GM19467 (cell line): ENCODE measurements around the gene TBCD.

Source experiments
- ATAC-seq: cut with Tn5 transposase; IDR thresholded peaks from one replicate; pipeline ENCODE4 v1.9.1; 2021; ENCODE audit warnings: mild to moderate bottlenecking, moderate library complexity; ENCODE audit not compliant: unreplicated experiment

The TBCD gene

GRCh38 chr17:82881900-82882714, 130.2 kb downstream of the TBCD start:
- no peak for ATAC-seq

- no peak for ATAC-seq
Measured at GRCh38 chr17:82882715-82883418, 131.0 kb downstream of the TBCD start.

DNA sequence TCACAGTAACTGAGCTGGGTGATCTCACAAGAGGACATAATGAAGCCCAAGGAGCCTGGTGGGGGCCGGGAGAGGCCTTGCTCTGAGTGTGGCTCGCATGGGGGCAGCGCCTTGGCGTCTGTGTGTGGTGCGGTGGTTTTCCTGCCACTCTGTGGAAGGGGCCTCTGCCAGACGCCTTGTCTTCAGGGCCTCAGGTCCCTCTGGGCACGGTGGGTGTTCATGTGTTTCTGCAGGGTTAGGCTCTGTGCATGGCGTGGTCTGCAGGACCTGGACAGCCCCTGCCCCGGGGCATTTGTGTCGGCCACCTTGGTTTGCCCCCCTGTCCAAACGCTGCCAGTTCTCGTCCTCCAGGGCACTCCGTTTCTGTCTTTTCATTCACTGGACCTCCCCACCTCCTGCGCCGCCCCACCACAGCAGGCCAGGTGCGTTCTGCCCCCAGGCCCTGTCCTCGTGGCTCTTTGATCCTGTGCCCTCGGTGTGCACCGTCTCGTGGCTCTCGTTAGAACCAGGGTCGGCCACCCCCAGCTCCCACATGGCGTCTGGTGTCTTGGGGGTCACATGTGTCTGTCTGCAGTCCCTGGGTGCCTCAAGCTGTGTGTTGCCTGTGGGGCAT, 131.7 kb downstream of the TBCD start:
- no peak for ATAC-seq

GRCh38 chr17:82884341-82884969, 132.6 kb downstream of the TBCD start:
- ATAC-seq, result no peak

GRCh38 chr17:82884970-82885353, 133.1 kb downstream of the TBCD start:
- no peak for ATAC-seq

DNA sequence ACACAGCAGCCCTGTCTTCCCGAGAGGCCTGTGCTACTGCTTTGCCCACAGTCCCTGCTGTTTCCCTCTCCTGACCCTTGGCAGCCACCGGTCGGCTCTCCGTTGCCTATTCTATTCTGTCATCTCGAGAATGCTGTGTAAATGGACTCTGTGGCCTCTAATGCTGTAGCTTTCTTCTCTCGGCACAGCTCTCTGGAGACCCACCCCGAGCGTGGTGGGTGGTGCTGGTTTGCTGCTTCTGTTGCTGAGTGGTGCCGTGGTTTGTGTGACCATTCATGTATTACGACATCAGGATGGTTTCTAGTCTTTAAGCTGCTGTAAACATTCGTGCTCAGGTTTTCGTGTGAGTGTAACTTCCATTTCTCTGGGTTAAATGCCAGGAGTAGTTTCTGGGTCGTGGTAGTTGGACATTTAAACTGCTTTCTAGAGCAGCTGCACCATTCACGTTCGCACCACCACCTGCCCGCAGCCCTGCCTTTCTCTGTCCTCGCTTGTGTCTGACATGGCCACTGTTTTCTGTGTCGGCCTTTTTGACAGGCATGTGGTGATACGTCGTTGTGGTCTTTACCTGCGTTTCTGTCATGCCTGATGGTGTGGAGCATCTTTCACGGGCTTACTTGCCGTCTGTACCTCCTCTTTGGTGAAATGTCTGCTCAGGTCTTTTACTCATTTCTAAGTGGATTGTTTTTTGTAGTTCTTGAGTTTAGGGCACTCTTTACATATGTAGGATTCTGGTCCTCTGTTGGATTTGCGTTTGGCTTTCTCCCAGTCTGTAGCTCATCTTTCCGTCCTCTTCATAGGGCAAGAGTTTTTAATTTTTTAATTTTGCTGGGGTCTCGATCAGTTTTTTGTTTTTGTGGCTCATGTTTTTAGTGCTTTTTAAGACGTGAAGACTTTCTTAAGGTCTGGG, 135.6 kb downstream of the TBCD start:
- no peak for ATAC-seq

DNA sequence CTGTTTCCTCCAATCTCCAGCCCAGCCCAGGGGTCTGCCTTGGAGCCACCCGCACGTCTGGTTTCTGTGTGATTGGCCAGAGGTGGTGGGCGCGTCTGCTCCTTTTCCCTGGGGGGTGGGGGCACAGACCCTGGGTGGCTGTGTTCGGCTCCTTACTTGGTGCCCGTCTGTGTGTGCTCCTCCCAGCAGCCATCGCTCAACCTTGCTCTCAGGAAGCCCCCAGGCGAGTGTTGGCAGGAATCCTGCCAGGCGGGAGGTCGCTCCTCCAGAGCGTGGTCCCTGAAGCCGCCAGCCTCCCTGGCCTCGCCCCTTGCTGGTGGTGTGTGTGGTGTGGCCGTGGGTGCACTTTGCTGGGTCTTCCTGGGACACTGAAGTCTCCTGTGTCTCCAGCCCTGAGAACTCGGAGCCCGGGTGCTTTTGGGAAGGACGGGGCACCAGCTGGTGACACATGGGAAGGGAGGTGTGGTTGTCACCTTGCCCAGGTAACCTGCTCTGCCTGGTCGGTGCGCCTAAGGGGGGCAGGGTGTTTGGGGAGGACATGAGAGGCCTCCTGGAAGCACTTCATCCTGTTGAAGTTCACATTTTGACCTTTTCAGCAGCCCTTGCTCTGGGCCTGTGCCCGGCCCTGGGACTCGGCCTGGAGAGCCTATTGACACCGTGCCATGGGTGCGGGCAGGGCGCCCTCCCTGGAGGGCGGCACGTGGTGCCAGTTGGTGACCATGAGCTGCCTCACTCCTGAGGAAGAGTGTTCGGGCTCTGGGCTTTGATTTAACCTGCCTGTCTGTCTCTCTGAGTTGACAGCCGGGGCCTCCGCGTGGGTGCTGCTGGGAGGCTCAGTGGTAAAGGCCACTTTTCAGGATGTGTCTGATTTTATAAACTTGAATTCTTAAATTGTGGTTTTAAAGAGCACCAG, 137.0 kb downstream of the TBCD start:
- no peak for ATAC-seq

DNA sequence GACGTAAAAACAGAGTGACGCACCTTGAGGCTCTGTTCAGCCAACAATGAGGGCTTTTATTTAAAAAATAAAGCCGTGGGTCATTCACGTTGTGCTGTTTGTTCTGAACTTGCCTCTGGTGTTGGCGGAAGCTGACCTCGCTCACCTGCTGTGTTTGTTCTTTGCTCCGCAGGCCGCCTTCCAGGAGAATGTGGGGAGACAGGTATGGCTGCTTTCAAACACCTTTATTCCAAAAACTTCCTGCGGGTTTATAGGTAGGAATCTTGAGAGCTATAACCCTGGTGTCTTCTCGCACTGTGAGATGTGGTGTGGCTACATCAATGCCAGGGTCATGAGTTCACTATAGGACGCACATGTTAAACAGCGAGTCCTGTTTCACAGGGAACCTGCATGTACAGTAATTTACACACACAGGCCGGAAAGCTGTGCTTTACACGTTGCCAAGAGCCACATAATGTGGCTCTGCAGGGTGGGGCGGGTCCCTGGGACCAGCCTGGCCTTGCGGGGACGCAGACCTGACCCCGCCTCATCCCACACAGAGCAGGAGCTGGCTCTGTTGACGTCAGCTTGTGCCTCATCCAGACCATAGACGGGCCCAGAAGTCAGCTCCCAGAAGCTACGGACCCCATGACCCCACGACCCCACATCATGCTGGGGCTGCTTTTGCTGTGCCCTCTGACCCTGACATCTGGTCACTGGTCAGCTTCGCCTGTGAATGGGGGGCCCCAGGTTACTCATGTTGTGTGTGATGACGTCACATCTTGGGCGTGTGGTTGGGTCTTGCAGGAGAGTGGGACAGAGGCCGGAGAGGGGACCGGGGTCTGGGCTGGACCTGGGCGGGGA, 137.9 kb downstream of the TBCD start:
- no peak for ATAC-seq

DNA sequence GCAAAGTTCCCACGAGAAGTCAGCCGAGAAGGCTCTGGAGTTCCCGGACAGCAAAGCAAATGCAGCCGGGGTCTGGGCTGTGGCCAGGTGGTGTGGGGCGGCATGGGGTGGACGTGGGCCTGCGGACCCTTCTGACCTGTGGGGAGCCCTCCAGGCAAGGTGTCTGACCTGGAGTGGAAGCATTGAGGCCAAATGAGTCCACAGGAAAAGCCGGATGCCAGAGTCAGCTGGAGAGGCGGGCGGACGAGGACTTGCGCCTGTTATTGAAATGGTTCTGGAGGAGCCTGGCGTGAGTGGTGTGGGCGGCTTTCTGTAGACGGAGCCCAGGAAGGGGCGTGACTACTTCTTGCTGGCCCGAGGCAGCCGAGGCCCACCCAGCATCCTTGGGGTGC, 138.5 kb downstream of the TBCD start:
- ATAC-seq, result no peak

GRCh38 chr17:82890926-82891678, 139.2 kb downstream of the TBCD start:
- no peak for ATAC-seq

DNA sequence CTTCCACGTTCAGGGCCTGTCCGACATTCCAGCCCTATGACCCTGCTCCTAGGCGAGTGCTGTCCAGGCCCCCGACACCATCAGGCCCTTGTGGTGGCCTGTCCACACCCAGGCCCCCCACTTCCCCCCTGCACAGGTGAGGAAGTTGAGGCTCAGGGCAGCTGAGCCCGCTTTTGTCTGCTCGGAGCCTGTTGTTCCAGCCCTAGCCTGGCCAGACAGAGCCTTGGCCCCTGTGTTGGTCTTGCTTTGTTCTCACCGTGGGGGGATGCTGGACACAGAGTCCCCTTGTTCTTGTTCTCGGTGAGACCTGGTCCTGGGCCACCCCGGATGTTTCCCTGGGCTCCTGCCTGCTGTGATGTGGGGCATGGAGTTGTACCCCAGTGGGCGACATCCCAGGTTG, 140.0 kb downstream of the TBCD start:
- ATAC-seq, result no peak

- ATAC-seq, result no peak
Measured at GRCh38 chr17:82892899-82893565, 141.2 kb downstream of the TBCD start.

DNA sequence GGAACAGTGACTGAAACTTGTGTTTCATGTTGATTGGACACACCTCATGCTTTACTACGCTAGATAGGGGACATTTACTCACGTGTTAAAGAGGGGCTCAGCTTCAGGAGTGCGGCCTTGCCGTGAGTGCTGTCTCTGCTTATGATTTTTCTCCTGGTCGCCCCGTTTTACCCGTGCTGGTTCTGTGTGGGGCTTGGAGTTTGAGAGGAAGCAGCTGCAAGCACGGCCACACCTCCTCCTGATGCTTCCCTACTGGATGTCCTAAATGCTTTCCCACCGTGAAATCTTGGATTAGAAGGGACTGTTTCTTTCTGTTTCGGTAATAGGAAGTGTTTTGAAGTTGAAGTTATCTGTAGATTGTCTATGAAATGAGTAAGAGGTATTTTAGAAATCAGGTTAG, 141.9 kb downstream of the TBCD start:
- no peak for ATAC-seq

- ATAC-seq, result no peak
Measured at GRCh38 chr17:82894389-82894788, 142.5 kb downstream of the TBCD start.

GRCh38 chr17:82895087-82895486, 143.2 kb downstream of the TBCD start:
- no peak for ATAC-seq

DNA sequence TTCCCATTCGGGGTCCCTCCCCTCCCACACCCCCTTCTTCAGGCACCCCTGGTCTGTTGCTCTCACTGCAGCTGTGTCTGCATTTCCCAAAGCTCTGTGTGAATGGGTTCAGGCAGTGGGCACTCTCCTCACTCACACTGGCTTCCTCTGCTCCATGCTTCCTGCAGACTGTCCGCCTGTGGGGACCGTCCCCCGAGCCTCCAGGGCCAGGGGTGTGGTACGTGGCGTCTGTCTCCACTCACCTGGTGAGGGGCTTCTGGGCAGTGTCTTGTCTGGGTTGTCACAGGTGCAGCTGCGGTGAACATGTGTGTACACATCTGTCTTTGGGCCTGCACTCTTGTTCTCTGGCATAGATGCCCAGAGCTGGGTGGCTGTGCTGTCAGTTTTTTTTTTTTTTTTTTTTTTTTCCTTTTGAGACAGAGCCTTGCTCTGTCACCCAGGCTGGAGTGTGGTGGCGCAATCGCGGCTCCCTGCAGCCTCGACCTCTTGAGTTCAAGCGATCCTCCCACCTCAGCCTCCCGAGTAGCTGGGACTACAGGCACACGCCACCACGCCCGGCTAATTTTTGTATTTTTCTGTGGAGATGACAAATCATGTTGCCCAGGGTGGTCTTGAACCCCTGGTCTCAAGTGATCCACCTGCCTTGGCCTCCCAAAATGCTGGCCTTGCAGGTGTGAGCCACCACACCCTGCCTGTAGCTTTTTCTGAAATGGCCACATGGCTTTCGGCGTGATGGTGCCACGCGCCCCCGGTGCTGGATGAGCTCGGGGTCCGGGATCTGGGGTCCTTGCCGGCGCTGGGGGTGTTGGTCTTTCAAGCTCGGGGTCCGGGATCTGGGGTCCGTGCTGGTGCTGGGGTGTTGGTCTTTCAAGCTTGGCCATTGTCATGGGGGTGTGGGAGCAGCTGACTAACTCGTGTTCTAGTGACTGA, 144.5 kb downstream of the TBCD start:
- ATAC-seq, result no peak
